Thyroid gland (tissue), 4 donors: ENCODE data around the gene XRCC3. TPM values are rescaled to one million over a fixed set of nuclear protein-coding genes. Genes with fewer than 3 reads are reported as not detected.
A peak's percentile ranks its signal among the peaks of the same experiment; 100 is the strongest.
"Not testable (repeated sequence)": the region's sequence is repeated elsewhere in the genome, so short reads cannot be mapped to it uniquely, and the experiment has no call there.

Source experiments
- DNase-seq, 2 donors: peaks; one replicate each; pipeline ENCODE4 v3.0.0-alpha.2; 2019
- H3K27ac ChIP-seq, 3 donors: fragments of 200-600 bp; sonication (generic); 1 replicate in 2 of 3; 2 replicates in 1 of 3; pipeline ENCODE4 v1.5.1; 2016 to 2019; ENCODE audit warnings: mild to moderate bottlenecking in 1 of 3, moderate library complexity in 1 of 3
- H3K27me3 ChIP-seq: fragments of 200-600 bp; sonication (generic); one replicate; pipeline ENCODE4 v1.5.1; 2019
- H3K36me3 ChIP-seq, 2 donors: fragments of 200-600 bp; sonication (generic); one replicate each; pipeline ENCODE4 v1.5.1; 2016 to 2019
- H3K4me1 ChIP-seq, 2 donors: fragments of 200-600 bp; sonication (generic); one replicate each; pipeline ENCODE4 v1.5.1; 2017 to 2019
- H3K4me3 ChIP-seq, 3 donors: fragments of 200-600 bp; sonication (generic); replicated peaks in 1 of 3; 1 replicate in 2 of 3; 2 replicates in 1 of 3; pipeline ENCODE4 v1.5.1; 2016; ENCODE audit warnings: mild to moderate bottlenecking in 1 of 3
- H3K9me3 ChIP-seq: fragments of 200-600 bp; sonication (generic); one replicate; pipeline ENCODE4 v1.5.1; 2017
- CTCF ChIP-seq, 6 experiments: fragments of 200-600 bp in 3 of 6; fragments of 450-650 bp in 3 of 6; sonication (generic) in 3 of 6; IDR thresholded peaks; one replicate each; pipeline ENCODE4 v1.5.1; 2016 to 2019; ENCODE audit warnings: antibody characterized with exemption in 6 of 6, mild to moderate bottlenecking in 2 of 6, inconsistent platforms in 1 of 6, moderate library complexity in 1 of 6
- POLR2A ChIP-seq, 2 donors: fragments of 450-650 bp; IDR thresholded peaks; one replicate each; pipeline ENCODE4 v1.6.1; 2017; ENCODE audit warnings: antibody characterized with exemption in 2 of 2, mild to moderate bottlenecking in 2 of 2, moderate library complexity in 1 of 2
- WGBS, 2 donors: methylation state at CpG; one replicate each; pipeline ENCODE4 v1.1.5; 2017; 5-methylcytosine and 5-hydroxymethylcytosine counted together
- intact Hi-C: fragments of 100-400 bp; cut with DNase I; formaldehyde crosslinking; loops from one replicate; pipeline ENCODE4 v1.15.1; 2023
- total RNA-seq, 4 donors: library from RNA; depleted of rRNA; stranded (reverse); fragments of >200 nt; gene quantifications; one replicate each; pipeline ENCODE4 v1.2.3, GENCODE V29; 2016

XRCC3 gene
- total RNA-seq, 4 donors from 2014 or later = 3.3 to 15.7 (median 7.9) TPM

DNA sequence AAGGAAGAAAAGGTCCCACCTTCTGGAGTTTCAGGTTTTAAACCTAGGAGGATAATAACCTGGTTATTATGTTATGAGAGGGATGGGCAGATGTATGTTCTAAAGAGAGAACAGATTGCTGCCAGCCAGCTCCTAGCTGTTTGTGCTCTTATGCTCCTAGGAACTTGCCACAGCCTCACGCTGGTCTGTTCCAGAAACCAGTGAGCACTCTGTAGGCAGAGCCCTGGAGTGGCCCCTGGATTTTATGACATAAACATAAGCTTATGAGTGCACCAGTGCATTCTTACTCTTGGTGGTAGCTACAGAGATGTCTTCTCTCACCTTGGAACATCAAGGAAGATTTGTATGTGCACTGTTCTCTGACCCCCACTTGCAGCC, 58.5 kb downstream of the XRCC3 start:
- TF ChIP-seq POLR2A (IDR thresholded peaks at IDR 0.05) (no peak), CTCF (IDR thresholded peaks at IDR 0.05) (no peak)
- H3K27ac ChIP-seq = no peak overlapping the region

GRCh38 chr14:103656031-103656755, 59.1 kb downstream of the XRCC3 start:
- Histone ChIP-seq H3K27ac (no peak overlapping the region), H3K4me1 (peaks cover 25 to 28% of the 10 kb centered on the region in 2 donors)

More for the DNA sequence above, 58.5 kb downstream of the XRCC3 start:
- intact Hi-C loops = no loop called here
- Histone ChIP-seq H3K36me3 (peaks cover 52 to 61% of the 10 kb centered on the region in 2 donors), H3K9me3 (no peaks in the 10 kb centered on the region), H3K27me3 (no peaks in the 10 kb centered on the region), H3K4me1 (peaks cover 23 to 24% of the 10 kb centered on the region in 2 donors), H3K4me3 (no peak overlapping the region)
- no peak for DNase-seq
- WGBS, 2 donors = 64 to 100% methylated on average over 1 of the region's 1 CpG

GRCh38 chr14:103654619-103655018, 60.6 kb downstream of the XRCC3 start:
- no peak for DNase-seq
- intact Hi-C loops = no loop called here
- Histone ChIP-seq H3K4me1 (peaks cover 25 to 32% of the 10 kb centered on the region in 2 donors), H3K4me3 (no peak overlapping the region), H3K27me3 (no peaks in the 10 kb centered on the region), H3K36me3 (peaks cover 40 to 44% of the 10 kb centered on the region in 2 donors), H3K9me3 (no peaks in the 10 kb centered on the region), H3K27ac (no peak overlapping the region)
- 87 to 88% methylated on average over 6 of the region's 6 CpGs for WGBS, 2 donors
- TF ChIP-seq POLR2A (IDR thresholded peaks at IDR 0.05) (no peak), CTCF (IDR thresholded peaks at IDR 0.05) (no peak)

More at GRCh38 chr14:103656031-103656755, 59.1 kb downstream of the XRCC3 start:
- Histone ChIP-seq H3K27me3 (no peaks in the 10 kb centered on the region), H3K9me3 (no peaks in the 10 kb centered on the region), H3K36me3 (peaks cover 52 to 55% of the 10 kb centered on the region in 2 donors), H3K4me3 (no peak overlapping the region)
- WGBS, 2 donors = 86 to 87% methylated on average over 4 of the region's 4 CpGs
- DNase-seq = no peak
- intact Hi-C loops = no loop called here
- TF ChIP-seq CTCF (IDR thresholded peaks at IDR 0.05) (no peak), POLR2A (IDR thresholded peaks at IDR 0.05) (no peak)

DNA sequence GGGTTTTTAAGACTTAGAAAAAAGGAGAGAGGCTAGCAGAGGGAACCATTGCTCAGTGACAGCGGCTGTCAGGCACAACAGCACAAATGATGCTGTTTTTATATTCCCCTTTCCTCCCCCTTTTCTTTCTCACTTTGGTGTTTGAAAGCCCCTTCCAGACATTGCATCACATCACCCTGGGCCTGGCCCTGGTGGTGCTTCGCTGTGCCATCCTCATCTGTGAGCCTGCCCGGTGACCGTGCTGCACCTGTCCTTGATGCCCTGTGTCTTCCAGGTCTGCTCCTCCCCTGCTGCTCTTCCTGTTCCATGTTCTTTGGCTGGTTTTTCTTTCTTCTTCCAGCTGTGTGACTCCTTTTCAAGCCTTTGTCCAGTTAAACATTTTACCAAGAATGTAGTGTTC, 61.4 kb downstream of the XRCC3 start:
- peak overlapping the region; percentile 30 to 51 (median 41) for H3K27ac ChIP-seq
- TF ChIP-seq CTCF (IDR thresholded peaks at IDR 0.05) (no peak), POLR2A (IDR thresholded peaks at IDR 0.05) (no peak)
- H3K4me3 ChIP-seq = no peak overlapping the region
- intact Hi-C loops = no loop called here
- H3K36me3 ChIP-seq = peaks cover 32 to 35% of the 10 kb centered on the region in 2 donors
- no peaks in the 10 kb centered on the region for H3K27me3 ChIP-seq
- DNase-seq = no peak
- H3K4me1 ChIP-seq = peaks cover 25 to 32% of the 10 kb centered on the region in 2 donors
- 80 to 91% methylated on average over 4 of the region's 4 CpGs for WGBS, 2 donors
- no peaks in the 10 kb centered on the region for H3K9me3 ChIP-seq

DNA sequence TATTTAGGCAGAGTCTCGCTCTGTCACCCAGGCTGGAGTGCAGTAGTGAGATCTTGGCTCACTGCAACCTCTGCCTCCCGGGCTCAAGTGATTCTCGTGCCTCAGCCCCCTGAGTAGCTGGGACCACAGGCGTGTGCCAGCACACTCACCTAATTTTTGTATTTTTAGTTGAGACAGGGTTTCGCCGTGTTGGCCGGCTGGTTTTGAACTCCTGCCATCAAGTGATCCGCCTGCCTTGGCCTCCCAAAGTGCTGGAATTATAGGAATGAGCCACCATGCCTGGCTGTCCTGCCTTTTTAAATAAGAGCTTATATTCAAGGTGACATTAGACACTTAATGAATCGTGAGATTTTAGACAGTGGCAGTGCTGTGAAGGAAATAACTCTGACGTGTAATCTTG, 61.9 kb downstream of the XRCC3 start:
- Histone ChIP-seq H3K4me1 (peaks cover 25 to 32% of the 10 kb centered on the region in 2 donors), H3K36me3 (peaks cover 29 to 34% of the 10 kb centered on the region in 2 donors), H3K27ac (peak overlapping the region; percentile 30 to 51 (median 41))
- H3K27me3 ChIP-seq, H3K9me3 ChIP-seq, intact Hi-C loops, H3K4me3 ChIP-seq: not testable (repeated sequence)
- DNase-seq = peak; percentile 51 to 67
- WGBS, 2 donors = 16 to 31% methylated on average over 10 of the region's 10 CpGs
